ENCODE data around the gene ARMC9. TPM values are rescaled to one million over a fixed set of nuclear protein-coding genes. Genes with fewer than 3 reads are reported as not detected.

The ARMC9 gene
- total RNA-seq, 6 donors from 2014 or later, result 26.7 to 145 (median 61.0) TPM

GRCh38 chr2:231161252-231161839 is 37.1 kb upstream of the ARMC9 start:
- Histone ChIP-seq H3K4me1 (peaks cover 0 to 9% (median 4%) of the 10 kb centered on the region in 4 donors), H3K27ac (peak overlapping the region in 2 of 4 donors; percentile 42 to 52), H3K36me3 (peaks cover 4 to 46% (median 14%) of the 10 kb centered on the region in 4 donors), H3K27me3 (no peaks in the 10 kb centered on the region), H3K4me3 (no peak overlapping the region), H3K9me3 (no peaks in the 10 kb centered on the region)
- WGBS, 2 donors, result 80 to 81% methylated on average over 7 of the region's 7 CpGs
- no peak for ATAC-seq (ENCODE audit: low FRiP score in 2 of 2)
- TF ChIP-seq EP300 (IDR thresholded peaks at IDR 0.05) (no peak), CTCF (IDR thresholded peaks at IDR 0.05) (no peak), POLR2A (IDR thresholded peaks at IDR 0.05) (no peak), POLR2AphosphoS5 (IDR thresholded peaks at IDR 0.05) (no peak)
- no peak for DNase-seq

- Histone ChIP-seq H3K4me3 (no peak overlapping the region), H3K27me3 (no peaks in the 10 kb centered on the region), H3K9me3 (no peaks in the 10 kb centered on the region), H3K4me1 (peaks cover 0 to 9% (median 4%) of the 10 kb centered on the region in 4 donors), H3K27ac (peak overlapping the region in 3 of 4 donors; percentile 42 to 59 (median 55)), H3K36me3 (peaks cover 5 to 52% (median 19%) of the 10 kb centered on the region in 4 donors)
- WGBS, 2 donors, result 66 to 71% methylated on average over 2 of the region's 2 CpGs
- DNase-seq, result no peak
- TF ChIP-seq EP300 (IDR thresholded peaks at IDR 0.05) (no peak), CTCF (IDR thresholded peaks at IDR 0.05) (no peak), POLR2A (IDR thresholded peaks at IDR 0.05) (no peak), POLR2AphosphoS5 (IDR thresholded peaks at IDR 0.05) (no peak)
- peak in 1 of 2 donors; percentile 88 for ATAC-seq (ENCODE audit: low FRiP score in 2 of 2)
Observed at GRCh38 chr2:231161877-231162329, 36.5 kb upstream of the ARMC9 start.

- Histone ChIP-seq H3K27me3 (no peaks in the 10 kb centered on the region), H3K4me3 (no peak overlapping the region), H3K27ac (peak overlapping the region in 2 of 4 donors; percentile 55 to 59), H3K36me3 (peaks cover 9 to 61% (median 22%) of the 10 kb centered on the region in 4 donors), H3K4me1 (peaks cover 0 to 9% (median 4%) of the 10 kb centered on the region in 4 donors), H3K9me3 (no peaks in the 10 kb centered on the region)
- 93 to 96% methylated on average over 3 of the region's 3 CpGs for WGBS, 2 donors
- TF ChIP-seq POLR2A (IDR thresholded peaks at IDR 0.05) (no peak), CTCF (IDR thresholded peaks at IDR 0.05) (no peak), EP300 (IDR thresholded peaks at IDR 0.05) (no peak), POLR2AphosphoS5 (IDR thresholded peaks at IDR 0.05) (no peak)
- no peak for ATAC-seq (ENCODE audit: low FRiP score in 2 of 2)
- no peak for DNase-seq
Observed at GRCh38 chr2:231163011-231163410, 35.4 kb upstream of the ARMC9 start.

GRCh38 chr2:231163414-231164095 is 34.9 kb upstream of the ARMC9 start:
- Histone ChIP-seq H3K4me1 (peaks cover 0 to 9% (median 4%) of the 10 kb centered on the region in 4 donors), H3K4me3 (no peak overlapping the region), H3K27me3 (no peaks in the 10 kb centered on the region), H3K27ac (peak overlapping the region in 2 of 4 donors; percentile 55 to 59), H3K36me3 (peaks cover 9 to 60% (median 22%) of the 10 kb centered on the region in 4 donors), H3K9me3 (no peaks in the 10 kb centered on the region)
- TF ChIP-seq POLR2A (IDR thresholded peaks at IDR 0.05) (no peak), CTCF (IDR thresholded peaks at IDR 0.05) (no peak), EP300 (IDR thresholded peaks at IDR 0.05) (no peak), POLR2AphosphoS5 (IDR thresholded peaks at IDR 0.05) (no peak)
- DNase-seq, result no peak
- no peak for ATAC-seq (ENCODE audit: low FRiP score in 2 of 2)
- 92 to 93% methylated on average over 4 of the region's 4 CpGs for WGBS, 2 donors

Measured in upper lobe of left lung (tissue), 6 donors.